ENCODE measurements around the gene JPH2.

Gene JPH2

GRCh38 chr20:44187772-44188709 lies 1.1 kb upstream of the JPH2 start:
- no peak for DNase-seq (ENCODE audit: low spot score)

GRCh38 chr20:44186674-44187053 lies 324 bp downstream of the JPH2 start:
- no peak for DNase-seq (ENCODE audit: low spot score)

GRCh38 chr20:44186201-44186600 lies 787 bp downstream of the JPH2 start:
- no peak for DNase-seq (ENCODE audit: low spot score)

- DNase-seq (ENCODE audit: low spot score) = no peak
These were observed 1.4 kb downstream of the JPH2 start for GRCh38 chr20:44185574-44185973.

GRCh38 chr20:44183282-44183681 lies 3.7 kb downstream of the JPH2 start:
- no peak for DNase-seq (ENCODE audit: low spot score)

- no peak for DNase-seq (ENCODE audit: low spot score)
These were observed 4.1 kb downstream of the JPH2 start for GRCh38 chr20:44182863-44183262.

- no peak for DNase-seq (ENCODE audit: low spot score)
These were observed 4.7 kb downstream of the JPH2 start for GRCh38 chr20:44182135-44182765.

GRCh38 chr20:44181611-44182010 lies 5.4 kb downstream of the JPH2 start:
- DNase-seq (ENCODE audit: low spot score) = no peak

GRCh38 chr20:44180814-44181213 lies 6.2 kb downstream of the JPH2 start:
- no peak for DNase-seq (ENCODE audit: low spot score)

GRCh38 chr20:44176833-44177534 lies 10.0 kb downstream of the JPH2 start:
- no peak for DNase-seq (ENCODE audit: low spot score)

GRCh38 chr20:44174996-44175765 lies 11.8 kb downstream of the JPH2 start:
- no peak for DNase-seq (ENCODE audit: low spot score)

- no peak for DNase-seq (ENCODE audit: low spot score)
These were observed 13.1 kb downstream of the JPH2 start for GRCh38 chr20:44173846-44174245.

GRCh38 chr20:44173116-44173515 lies 13.9 kb downstream of the JPH2 start:
- DNase-seq (ENCODE audit: low spot score) = no peak

- DNase-seq (ENCODE audit: low spot score) = no peak
These were observed 14.4 kb downstream of the JPH2 start for GRCh38 chr20:44172572-44172950.

- no peak for DNase-seq (ENCODE audit: low spot score)
These were observed 15.0 kb downstream of the JPH2 start for GRCh38 chr20:44171775-44172571.

GRCh38 chr20:44170816-44171410 lies 16.1 kb downstream of the JPH2 start:
- no peak for DNase-seq (ENCODE audit: low spot score)

- no peak for DNase-seq (ENCODE audit: low spot score)
These were observed 19.3 kb downstream of the JPH2 start for GRCh38 chr20:44167736-44168135.

GRCh38 chr20:44166477-44166876 lies 20.5 kb downstream of the JPH2 start:
- no peak for DNase-seq (ENCODE audit: low spot score)

GRCh38 chr20:44166008-44166407 lies 21.0 kb downstream of the JPH2 start:
- no peak for DNase-seq (ENCODE audit: low spot score)

GRCh38 chr20:44160133-44160532 lies 26.9 kb downstream of the JPH2 start:
- DNase-seq (ENCODE audit: low spot score) = no peak

GRCh38 chr20:44159711-44160110 lies 27.3 kb downstream of the JPH2 start:
- no peak for DNase-seq (ENCODE audit: low spot score)
